ENCODE data around the gene CNDP2.

DNA sequence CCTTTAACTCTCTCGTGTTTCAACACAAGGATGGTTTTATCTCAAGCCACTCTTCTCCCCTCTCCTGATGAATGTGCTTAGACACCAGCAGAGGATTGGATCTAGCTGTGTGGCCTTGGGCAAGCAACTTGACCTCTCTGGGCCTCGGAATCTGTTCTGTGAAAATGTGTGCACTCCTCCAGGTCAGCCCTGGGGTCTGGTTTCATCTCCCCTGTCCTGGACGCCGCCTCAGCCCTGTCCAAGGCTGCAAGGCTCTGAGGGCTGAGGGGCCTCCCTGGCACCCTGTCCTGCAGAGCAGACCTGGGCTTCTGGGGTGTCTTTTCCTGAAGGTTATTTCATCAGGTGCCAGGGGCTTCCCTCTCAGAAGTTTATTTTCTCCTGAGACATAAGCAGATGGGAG, 66.6 kb downstream of the CNDP2 start:
- no peak for TF ChIP-seq EZH2phosphoT487 (conservative IDR thresholded peaks at IDR 0.05; ENCODE audit: low read length)
- TF ChIP-seq, protein P1, sequence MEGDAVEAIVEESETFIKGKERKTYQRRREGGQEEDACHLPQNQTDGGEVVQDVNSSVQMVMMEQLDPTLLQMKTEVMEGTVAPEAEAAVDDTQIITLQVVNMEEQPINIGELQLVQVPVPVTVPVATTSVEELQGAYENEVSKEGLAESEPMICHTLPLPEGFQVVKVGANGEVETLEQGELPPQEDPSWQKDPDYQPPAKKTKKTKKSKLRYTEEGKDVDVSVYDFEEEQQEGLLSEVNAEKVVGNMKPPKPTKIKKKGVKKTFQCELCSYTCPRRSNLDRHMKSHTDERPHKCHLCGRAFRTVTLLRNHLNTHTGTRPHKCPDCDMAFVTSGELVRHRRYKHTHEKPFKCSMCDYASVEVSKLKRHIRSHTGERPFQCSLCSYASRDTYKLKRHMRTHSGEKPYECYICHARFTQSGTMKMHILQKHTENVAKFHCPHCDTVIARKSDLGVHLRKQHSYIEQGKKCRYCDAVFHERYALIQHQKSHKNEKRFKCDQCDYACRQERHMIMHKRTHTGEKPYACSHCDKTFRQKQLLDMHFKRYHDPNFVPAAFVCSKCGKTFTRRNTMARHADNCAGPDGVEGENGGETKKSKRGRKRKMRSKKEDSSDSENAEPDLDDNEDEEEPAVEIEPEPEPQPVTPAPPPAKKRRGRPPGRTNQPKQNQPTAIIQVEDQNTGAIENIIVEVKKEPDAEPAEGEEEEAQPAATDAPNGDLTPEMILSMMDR (IDR thresholded peaks at IDR 0.05; ENCODE audit: insufficient read depth, low read length, poor library complexity, severe bottlenecking) = no peak

Data from SU-DHL-6 (cell line).